CD4-positive, alpha-beta T cell treated with Interleukin-21 for 1 hour (primary cell): ENCODE results near the gene LSM14A.
A peak's percentile ranks its signal among the peaks of the same experiment; 100 is the strongest.
"Not testable (repeated sequence)": the region's sequence is repeated elsewhere in the genome, so short reads cannot be mapped to it uniquely, and the experiment has no call there.

Experiments
- DNase-seq: peaks from one replicate; pipeline ENCODE4 v3.0.0-alpha.2; 2020

The LSM14A gene

DNA sequence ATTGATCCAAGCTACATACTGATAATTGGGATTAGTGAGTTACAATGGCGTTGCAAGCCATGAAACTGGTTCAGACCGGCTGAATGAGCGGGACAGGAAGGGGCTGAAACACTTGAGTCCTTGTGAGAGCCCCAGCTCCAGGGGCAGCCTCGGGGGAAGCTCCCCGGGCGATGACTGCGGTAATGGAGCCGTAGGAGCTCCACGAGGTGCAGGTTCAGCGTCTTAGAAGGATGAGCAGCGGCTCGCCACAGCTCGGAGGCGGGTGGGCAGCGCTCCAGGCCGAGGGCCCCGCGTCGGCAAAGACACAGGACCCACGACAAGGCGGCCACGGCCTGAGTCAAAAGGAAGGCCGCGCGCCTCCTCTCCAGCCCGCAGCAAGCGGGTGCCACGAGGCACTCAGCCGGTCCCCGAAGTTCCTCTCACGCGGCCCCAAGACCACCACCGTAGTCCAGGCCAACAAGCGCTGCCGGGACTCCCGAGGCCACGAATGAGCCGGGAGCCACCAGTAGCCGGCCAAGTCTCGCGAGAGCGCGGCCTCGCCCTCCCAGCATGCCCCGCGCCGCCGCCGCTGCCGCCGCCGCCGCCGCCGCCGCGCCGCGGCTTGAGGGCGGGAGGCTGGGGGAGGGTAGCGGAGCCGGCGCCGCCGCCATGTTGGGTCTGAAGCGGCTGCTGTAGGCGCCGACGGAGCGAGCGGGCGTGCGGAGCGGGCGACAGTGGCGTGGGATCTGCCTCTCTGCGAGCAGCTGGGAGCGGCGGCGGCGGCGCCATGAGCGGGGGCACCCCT lies at the start of gene LSM14A:
Gene LSM14A (plus strand): TSS at position 628 of the 784 bp plus-strand sequence. CDS start 139 bp downstream, at position 767.
- peak; percentile 95 for DNase-seq

DNA sequence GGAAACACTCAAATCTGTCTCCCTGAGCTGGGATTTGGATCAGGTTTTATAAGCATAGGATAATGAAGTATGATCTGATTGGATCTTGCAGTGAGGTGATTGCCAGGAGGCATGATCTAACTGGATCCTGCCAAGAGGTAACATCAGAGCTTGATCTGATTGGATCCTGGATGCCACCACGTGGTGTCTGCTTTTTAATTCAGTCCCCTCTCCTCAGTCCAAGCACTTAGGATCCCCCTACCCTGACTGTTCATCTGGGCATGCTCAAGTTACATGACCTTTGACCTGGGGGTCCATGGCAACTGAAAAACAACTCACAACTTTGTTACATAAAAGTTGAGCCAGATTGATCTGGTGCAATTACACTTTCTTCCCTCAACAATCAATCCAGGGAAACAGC lies 47.5 kb upstream of the LSM14A start:
- DNase-seq: no peak

DNA sequence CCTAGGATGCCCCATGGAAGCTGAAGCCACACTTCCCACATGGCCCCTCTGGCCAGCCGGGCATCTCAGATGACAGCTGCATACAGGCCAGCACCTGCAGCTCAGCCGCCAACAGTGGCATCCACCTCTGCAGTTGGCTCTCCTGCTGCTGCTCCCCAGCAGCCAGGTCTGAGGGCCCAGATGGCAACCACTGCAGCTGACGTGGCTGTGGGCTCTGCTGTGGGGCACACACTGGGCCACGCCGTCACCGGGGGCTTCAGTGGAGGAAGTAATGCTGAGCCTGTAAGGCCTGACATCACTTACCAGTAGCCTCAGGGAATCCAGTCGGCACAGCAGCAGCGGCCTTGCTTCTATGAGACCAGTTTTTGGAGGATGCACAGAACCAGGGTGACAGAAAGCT lies 45.3 kb upstream of the LSM14A start:
- no peak for DNase-seq

DNA sequence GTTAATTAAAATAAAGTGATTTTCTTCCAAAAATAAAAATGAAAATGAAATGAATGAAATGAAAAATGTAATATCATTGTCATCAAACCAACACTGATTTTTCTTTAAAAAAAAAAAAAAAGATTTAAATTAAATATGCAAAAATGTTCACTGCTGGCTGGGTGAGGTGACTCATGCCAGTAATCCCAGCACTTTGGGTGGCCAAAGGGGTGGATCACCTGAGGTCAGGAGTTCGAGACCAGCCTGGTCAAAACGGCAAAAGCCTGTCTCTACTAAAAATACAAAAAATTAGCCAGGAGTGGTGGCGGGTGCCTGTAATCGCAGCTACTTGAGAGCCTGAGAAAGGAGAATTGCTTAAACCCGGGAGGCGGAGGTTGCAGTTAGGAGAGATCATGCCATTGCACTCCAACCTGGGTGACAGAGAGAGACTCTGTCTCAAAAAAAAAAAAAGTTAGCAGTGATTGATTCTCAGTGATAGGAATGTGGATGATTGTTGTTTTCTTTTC lies 44.6 kb upstream of the LSM14A start:
- no peak for DNase-seq

DNA sequence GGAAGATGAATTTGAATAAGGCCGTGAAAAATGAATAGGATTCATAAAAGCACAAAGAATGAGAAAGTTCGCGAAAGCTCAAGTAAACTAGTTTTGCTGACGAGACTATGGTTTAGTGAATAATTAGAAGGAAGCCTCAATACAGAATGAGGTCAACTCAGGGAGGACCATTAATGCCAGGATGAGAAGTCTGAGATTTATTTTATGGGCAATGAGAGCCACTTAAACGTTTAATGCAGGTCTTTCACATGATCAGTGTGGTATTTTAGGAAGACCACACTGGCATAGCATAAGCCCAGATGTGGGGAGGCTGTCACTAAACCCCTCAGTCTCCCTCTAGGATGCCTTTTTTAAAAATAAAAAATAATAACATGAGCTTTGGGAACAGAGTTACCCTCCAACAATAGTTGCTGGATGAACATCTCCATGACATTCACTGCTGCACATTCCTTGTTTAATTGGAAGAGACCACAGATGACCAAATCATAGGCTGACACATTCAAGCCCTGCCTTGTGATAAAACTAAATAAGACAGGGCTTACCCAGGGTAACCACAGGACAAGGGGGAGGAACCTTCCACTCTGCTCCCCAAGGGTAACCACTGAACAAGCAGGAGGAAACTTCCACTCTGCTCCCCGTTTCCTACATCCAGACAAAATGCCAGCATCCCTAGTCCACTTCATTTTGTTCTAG lies 43.6 kb upstream of the LSM14A start:
- no peak for DNase-seq

DNA sequence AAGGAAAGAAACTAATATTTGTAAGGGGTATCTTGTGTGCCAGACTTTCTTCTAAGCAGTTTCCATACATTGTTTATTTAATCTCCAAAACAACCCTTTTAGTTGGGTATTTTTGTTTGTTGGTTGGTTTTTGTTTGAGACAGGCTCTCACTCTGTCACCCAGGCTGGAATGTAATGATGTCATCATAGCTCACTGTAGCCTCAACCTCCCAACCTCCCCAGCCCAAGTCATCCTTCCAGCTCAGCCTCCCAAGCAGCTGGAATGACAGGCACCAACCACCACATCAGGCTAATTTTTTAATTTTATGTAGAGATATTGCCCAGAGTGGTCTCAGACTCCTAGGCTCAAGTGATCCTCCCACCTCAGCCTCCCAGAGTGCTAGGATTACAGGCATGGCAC lies 41.2 kb upstream of the LSM14A start:
- DNase-seq: no peak

DNA sequence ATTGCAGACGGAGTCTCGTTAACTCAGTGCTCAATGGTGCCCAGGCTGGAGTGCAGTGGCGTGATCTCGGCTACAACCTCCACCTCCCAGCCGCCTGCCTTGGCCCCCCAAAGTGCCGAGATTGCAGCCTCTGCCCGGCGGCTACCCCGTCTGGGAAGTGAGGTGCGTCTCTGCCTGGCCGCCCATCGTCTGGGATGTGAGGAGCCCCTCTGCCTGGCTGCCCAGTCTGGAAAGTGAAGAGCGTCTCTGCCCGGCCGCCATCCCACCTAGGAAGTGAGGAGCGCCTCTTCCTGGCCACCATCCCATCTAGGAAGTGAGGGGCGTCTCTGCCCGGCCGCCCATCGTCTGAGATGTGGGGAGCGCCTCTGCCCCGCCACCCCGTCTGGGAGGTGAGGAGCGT lies 40.2 kb upstream of the LSM14A start:
- not testable (repeated sequence) for DNase-seq

DNA sequence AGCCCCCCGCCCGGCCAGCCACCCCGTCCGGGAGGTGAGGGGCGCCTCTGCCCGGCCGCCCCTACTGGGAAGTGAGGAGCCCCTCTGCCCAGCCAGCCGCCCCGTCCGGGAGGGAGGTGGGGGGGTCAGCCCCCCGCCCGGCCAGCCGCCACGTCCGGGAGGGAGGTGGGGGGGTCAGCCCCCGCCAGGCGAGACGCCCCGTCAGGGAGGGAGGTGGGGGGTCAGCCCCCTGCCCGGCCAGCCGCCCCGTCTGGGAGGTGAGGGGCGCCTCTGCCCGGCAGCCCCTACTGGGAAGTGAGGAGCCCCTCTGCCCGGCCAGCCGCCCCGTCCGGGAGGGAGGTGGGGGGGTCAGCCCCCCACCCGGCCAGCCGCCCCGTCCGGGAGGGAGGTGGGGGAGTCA lies 39.6 kb upstream of the LSM14A start:
- not testable (repeated sequence) for DNase-seq

DNA sequence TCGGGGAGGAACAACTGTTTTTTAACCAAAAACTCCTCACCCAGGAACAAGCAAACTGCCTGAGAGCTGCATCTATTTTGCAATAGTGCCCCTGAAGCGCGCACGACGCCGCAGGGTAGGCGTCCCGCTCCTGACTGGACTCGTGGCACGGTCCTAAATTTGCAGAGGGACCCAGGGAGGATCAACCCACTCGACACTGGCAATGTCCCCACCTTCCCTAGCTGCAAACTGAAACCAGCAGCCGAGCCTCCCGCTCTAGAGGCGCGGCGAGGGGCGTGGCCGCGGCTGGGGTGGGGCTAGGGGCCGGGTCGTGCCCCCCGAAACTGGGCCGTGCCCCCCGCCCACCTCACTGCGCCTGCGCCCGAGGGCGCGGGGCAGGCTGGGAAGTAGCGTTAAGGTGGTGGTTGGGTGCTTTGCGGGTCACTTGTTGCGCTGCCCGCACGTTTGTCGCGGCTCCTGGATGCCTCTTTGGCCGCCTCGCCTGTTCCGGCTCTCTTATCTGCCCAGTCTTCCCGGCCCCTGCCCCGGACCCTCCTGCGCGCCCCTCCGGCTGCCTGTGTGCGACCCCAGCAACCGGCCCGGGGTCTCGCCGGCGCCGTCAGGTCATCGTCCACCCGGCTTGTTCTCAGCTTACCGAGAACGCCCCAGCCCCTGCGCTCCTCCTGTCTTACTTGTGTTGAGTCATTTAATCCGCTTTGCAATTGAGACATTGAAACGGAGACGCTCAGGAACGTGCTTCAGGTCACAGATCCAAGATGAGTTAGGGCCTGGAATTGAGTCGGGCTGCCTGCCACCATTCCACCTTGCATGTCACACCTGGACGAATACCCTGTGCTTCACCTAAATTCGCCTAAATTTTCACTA lies 37.9 kb upstream of the LSM14A start:
- DNase-seq: peak; percentile 93

DNA sequence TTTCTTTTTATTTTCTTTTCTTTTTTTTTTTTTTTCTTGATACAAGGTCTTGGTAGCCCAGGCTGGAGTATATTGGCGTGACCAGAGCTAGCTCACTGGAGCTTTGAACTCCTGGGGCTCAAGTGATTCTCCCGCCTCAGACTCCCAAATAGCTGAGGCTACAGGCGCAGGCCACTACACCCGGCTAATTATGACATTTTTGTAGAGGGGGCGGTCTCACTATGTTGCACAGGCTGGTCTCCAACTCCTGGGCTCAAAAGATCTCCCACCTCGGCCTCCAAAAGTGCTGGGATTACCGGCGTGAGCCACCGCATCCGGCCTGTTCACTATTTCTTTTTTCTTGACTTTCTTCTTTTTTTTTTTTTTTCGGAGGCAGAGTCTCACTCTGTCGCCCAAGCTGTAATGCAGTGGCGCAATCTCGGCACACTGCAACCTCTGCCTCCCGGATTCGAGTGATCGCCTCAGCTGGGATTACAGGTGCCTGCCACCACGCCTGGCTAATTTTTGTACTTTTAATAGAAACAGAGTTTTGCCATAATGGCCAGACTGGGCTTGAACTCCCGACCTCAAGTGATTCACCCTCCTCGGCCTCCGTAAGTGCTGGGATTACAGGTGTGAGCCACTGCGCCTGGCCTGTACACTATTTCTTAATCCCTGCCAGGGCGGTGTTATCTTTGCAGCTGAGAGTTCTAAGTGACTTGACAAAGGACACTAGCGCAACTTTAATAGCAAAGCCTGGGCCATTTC lies 37.1 kb upstream of the LSM14A start:
- DNase-seq: no peak

DNA sequence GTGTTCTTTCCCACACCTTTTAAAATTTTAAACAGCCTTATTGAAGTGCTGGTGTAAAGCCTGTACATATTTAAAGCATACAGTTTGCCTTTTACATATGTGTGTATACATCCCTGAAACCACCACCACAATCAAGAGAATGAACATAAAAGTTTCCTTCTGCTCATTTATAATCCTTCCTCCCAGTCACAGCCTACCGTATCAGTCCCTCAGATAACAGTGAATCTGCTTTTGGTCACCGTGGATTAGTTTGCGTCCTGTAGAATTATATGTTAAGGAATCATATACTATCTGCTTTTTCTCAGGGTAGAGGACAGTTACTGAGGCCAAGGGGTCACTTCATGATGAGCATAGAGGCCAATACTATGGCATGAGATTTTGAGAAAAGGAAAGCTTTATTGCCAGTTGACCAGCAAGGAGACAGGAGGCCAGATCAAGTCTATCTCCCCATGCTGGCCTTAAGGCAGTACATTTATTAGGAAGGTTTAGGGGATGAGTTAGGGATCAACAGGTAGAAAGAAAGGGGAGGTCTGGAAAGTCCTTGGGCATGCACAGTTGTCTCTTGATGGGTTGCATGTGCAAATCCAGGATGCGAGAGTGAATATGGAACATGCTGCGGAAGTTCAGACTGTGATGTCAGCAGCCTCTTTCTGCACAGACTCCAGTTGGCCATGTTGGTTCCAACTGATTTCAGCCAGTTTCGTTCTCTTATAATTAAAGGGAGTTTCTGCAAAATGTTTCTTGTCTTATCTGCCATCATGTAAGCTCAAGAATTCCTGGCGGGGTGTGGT lies 36.3 kb upstream of the LSM14A start:
- DNase-seq: no peak

DNA sequence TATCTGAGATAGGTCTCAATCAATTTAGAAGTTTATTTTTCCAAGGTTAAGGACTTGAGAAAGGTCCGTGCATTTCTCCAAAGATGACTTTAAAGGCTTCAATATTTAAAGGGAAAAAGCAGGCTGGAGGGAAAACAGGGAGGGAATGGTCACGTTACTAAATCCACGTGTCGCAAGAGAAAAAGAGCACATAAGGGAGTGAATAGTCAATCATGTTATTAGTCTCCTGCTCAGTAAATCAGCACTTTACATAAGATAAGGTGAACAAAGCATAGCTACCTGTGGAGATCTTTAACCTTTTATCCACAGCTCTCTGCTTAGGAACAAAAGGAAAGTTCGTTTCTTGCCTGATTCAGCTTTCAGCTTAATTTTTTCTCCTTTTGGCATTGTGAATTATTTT lies 31.3 kb upstream of the LSM14A start:
- DNase-seq: no peak

DNA sequence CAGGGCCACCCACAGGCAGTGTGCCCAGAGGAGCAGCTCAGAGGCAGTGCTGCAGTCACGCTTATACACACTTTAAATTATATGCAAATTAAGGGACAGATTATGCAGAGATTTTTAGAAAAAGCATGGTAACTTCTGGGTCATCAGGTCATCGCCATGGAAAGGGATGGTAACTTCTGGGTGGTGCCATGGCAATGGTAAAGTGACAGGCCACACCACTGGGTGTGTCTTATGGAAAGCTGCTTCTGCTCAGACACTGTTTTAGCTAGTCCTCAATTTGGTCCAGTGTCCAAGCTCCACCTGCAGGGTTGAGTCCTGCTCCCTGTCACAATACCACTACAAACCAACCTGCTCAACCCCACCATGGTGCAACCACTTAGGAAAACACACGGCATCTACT lies 29.9 kb upstream of the LSM14A start:
- DNase-seq: no peak

DNA sequence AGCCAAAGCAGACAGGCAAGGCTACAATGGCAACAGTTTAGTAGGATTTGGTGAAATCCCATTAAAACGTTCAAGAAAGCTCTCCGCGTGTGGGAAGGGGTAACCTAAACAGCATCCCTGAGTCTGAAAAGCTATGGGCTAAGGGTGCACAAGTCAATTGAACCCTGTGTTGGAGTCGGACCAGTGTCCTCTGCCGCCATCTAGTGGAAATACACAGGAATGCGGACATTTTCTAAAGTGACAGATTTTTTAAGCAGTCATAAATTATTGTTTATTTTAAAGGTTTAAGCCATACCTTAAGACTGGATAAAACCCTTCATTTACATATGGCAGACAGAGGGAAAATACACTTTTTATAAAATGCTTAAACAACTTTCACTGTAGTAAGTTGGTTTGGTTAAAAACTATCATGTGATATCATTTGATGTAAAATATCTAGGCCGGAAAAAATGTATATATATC lies 26.5 kb upstream of the LSM14A start:
- DNase-seq: peak; percentile 69

DNA sequence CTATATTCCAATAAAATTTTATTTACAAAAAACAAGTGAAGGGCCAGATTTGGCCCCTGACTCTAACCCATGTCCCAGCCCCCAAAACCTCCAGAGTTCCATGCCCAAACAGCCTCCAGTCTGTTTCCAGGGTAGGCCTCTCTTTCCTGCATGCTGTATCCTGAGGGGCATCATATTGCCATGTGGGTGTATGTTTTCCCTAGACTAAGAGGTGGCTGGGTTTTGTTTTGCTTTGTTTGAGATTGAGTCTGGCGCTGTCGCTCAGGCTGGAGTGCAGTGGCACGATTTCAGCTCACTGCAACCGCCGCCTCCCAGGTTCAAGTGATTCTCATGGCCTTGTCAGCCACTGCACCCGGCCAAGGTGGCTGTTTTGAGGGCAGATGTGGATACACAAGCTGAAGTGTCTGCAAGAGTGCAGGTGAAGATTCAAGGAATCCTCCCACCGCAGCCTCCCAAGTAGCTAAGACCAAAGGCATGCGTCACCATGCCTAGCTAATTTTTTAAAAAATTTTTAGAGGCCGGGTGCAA lies 23.6 kb upstream of the LSM14A start:
- DNase-seq: no peak

DNA sequence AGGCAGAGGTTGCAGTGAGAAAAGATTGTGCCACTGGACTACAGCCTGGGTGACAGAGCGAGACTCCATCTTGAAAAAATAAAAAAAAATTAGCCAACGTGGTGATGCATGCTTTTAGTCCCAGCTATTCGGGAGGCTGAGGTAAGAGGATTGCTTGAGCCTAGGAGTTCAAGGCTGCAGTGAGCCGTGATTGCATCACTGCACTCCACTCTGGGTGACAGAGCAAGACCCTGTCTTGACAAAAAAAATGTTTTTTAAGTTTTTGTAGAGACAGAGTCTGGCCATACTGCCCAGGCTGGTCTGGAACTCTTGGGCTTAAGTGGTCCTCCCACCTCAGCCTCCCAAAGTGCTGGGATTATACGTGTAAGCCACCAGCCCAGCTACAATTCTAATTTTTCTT lies 22.4 kb upstream of the LSM14A start:
- no peak for DNase-seq

DNA sequence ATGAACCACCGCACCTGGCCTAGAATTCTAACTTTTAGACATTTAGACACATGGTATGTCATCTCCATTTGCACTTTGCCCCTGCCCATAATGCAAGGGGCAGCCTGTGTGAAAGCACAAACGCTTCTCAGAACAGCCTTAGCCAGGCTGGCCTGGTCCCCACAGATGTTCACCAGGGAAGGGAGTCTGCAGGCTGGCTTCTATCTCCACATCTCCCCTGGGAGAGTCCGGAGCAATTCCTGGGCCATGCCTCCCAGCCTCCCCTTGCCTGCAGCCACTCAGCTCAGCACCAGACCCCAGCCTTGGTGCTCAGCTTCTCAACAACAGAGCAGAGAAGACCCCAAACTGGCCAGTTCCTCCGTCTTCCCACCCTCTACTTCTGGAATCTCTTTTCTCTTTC lies 21.7 kb upstream of the LSM14A start:
- DNase-seq: no peak

DNA sequence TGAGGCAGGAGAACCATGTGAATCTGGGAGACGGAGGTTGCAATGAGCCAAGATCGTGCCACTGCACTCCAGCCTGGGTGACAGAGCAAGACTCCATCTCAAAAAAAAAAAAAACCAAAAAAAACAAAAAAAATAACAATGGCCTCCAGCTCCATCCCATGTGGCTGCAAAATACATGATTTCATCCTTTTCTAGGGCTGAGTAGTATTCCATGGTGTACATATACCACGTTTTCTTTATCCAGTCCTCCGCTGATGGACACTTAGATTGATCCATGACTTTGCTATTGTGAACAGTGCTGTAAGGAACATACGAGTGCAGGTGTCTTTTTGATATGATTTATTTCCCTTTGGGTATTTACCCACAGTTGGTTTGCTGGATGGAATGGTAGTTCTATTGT lies 20.9 kb upstream of the LSM14A start:
- no peak for DNase-seq

DNA sequence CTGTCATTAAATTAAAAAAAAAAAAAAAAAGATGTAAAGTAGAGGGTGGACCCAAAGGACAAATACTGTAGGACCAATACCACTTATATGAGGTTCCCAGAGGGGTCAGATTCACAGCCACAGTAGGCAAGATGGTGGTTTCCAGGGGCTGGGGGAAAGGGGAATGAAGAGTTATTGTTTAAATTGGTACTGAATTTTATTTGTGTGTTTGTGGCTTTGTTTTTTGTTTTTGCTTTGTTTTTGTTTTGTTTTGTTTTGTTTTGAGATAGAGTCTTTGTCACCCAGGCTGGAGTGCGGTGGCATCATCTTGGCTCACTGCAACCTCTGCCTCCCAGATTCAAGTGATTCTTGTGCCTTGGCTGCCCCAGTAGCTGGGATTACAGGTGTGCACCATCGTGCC lies 17.9 kb upstream of the LSM14A start:
- DNase-seq: no peak

DNA sequence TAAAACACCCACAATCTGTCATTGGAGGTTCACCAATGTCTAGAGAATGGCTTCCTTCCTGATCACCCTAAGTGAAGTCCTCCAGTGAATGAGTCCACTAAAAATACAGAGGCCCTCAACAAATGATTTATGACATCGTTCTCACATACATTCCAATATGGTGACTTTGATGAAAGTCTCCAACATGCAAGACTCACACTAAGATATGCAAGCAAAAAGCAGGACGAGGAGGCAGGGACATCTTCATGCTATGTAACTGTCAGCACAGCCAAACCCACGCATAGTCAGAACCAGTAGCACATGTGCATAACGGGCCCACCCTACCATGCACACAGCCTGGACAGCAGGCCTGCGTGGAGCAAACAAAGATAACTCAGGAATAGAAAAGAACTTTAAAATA lies 16.6 kb upstream of the LSM14A start:
- no peak for DNase-seq

DNA sequence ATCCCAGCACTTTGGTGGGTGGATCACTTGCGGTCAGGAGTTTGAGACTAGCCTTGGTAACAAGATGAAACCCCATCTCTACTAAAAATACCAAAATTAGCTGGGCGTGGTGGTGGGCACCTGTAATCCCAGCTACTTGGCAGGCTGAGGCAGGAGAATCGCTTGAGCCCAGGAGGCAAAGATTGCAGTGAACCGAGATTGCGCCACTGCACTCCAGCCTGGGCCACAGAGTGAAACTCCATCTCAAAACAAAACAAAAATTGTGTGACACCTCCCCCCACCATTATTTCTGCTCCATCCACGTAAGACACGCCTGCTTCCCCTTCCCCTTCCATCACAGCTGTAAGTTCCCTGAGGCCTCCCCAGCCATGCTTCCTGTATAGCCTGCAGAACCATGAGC lies 13.3 kb upstream of the LSM14A start:
- DNase-seq: not testable (repeated sequence)
